Activated CD8-positive, alpha-beta memory T cell treated with anti-CD3 and anti-CD28 coated beads, Interleukin-2, amount 50 U/mL, for 1 hour (primary cell): ENCODE results near the gene HSPB1.
"Not testable (repeated sequence)": the region's sequence is repeated elsewhere in the genome, so short reads cannot be mapped to it uniquely, and the experiment has no call there.

Source experiments
- DNase-seq: peaks from one replicate; pipeline ENCODE4 v3.0.0-alpha.2; 2020; ENCODE audit errors: extremely low read depth

The HSPB1 gene

GRCh38 chr7:76333511-76334101, 31.1 kb downstream of the HSPB1 start:
- no peak for DNase-seq

- DNase-seq: no peak
Measured at GRCh38 chr7:76334320-76334967, 32.0 kb downstream of the HSPB1 start.

GRCh38 chr7:76335417-76335816, 32.9 kb downstream of the HSPB1 start:
- not testable (repeated sequence) for DNase-seq

- no peak for DNase-seq
Measured at GRCh38 chr7:76336094-76336493, 33.6 kb downstream of the HSPB1 start.

GRCh38 chr7:76337147-76337546, 34.7 kb downstream of the HSPB1 start:
- DNase-seq: no peak

- DNase-seq: no peak
Measured at GRCh38 chr7:76338298-76339084, 36.0 kb downstream of the HSPB1 start.

- no peak for DNase-seq
Measured at GRCh38 chr7:76340617-76341131, 38.2 kb downstream of the HSPB1 start.

- DNase-seq: no peak
Measured at GRCh38 chr7:76342222-76342621, 39.7 kb downstream of the HSPB1 start.

- no peak for DNase-seq
Measured at GRCh38 chr7:76343294-76343930, 40.9 kb downstream of the HSPB1 start.

GRCh38 chr7:76343931-76344321, 41.5 kb downstream of the HSPB1 start:
- no peak for DNase-seq

GRCh38 chr7:76346097-76346496, 43.6 kb downstream of the HSPB1 start:
- no peak for DNase-seq

GRCh38 chr7:76346778-76347177, 44.3 kb downstream of the HSPB1 start:
- no peak for DNase-seq

- no peak for DNase-seq
Measured at GRCh38 chr7:76347710-76348109, 45.2 kb downstream of the HSPB1 start.

GRCh38 chr7:76349313-76349885, 46.9 kb downstream of the HSPB1 start:
- no peak for DNase-seq

- no peak for DNase-seq
Measured at GRCh38 chr7:76351372-76351771, 48.9 kb downstream of the HSPB1 start.

GRCh38 chr7:76352193-76352592, 49.7 kb downstream of the HSPB1 start:
- DNase-seq: no peak

GRCh38 chr7:76353744-76354143, 51.3 kb downstream of the HSPB1 start:
- no peak for DNase-seq
